ENCODE data around the gene C11orf54. TPM values are rescaled to one million over a fixed set of nuclear protein-coding genes. Genes with fewer than 3 reads are reported as not detected.

C11orf54 gene
- total RNA-seq, 8 experiments from 2014 or later = 15.6 to 30.3 (median 21.9) TPM

DNA sequence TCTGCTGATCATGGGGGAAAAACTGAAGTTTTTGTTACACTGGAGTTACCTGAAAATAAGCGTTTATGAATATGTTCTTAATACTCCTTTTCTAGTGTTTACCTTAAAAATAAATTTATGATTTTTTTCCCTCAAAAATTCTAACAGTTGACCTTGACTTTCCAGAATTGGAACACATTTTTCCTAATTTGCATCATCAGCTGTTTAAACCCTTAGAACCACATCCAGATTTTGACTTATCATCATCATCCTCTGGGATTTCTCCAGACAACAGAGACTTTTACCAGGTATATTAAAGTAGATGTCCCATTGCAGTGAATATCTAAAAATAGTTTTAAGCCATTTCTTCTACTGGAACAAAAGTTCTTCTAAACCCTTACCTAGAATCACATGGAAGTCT is 17.4 kb upstream of the C11orf54 start:
- 83 to 100% (median 100%) methylated on average over 1 of the region's 1 CpG for WGBS, 10 experiments
- Histone ChIP-seq H3K27ac (no peak overlapping the region), H3K4me3 (no peak overlapping the region), H3K4me1 (replicated peaks in 1 of 2) (no peaks in the 10 kb centered on the region)
- ATAC-seq (replicated peaks in 6 of 8) = no peak
- in situ Hi-C loops (cut with MboI; ENCODE audit: low pct_unique_long_range_greater_than_20kb in 2 of 9, low sequenced_read_pairs in 9 of 9, unreplicated experiment in 9 of 9) = no loop called here

DNA sequence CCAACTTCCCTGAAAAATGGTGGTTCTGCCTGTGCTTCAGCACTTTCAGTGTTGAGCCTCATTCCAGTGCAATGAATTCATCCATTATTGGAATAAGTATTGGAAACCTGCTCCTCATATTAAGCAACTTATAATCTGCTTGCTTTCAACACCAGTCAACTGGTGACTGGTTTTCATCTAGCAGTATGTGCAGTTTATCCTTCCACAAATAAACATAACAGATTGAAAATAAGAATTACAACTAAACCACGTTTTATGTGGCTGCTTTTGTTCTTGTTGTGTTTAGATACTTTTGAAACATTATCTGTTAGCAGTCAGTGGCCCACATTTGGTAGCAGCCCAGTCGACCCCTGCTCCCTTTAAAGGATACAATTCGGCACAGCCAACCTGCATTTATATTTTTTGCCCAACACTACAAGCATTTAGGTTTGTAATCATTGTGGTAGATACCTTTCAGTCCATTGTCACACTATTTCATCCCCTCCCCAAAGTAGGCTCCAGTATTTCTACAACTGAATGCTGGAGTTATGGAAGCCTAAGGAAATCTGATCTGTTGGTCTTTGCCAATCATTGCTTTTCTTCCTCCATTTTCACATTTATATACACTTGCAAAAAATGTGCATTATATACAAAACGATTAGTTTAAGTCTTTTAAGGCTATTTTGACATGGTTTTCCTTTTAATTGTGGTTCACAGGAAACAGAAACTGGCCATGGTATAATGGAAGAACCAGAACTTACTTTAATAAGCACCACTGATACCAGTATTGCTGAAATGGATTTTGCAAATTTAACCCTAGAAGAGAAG is 13.3 kb upstream of the C11orf54 start:
- no peak overlapping the region for H3K4me3 ChIP-seq
- peak in 3 of 8 experiments; percentile 5 to 19 (median 13) for ATAC-seq (replicated peaks in 6 of 8)
- no peak overlapping the region for H3K27ac ChIP-seq
- no peaks in the 10 kb centered on the region for H3K4me1 ChIP-seq (replicated peaks in 1 of 2)
- in situ Hi-C loops (cut with MboI; ENCODE audit: low pct_unique_long_range_greater_than_20kb in 2 of 9, low sequenced_read_pairs in 9 of 9, unreplicated experiment in 9 of 9) = no loop called here
- WGBS, 10 experiments = 0 to 93% (median 52%) methylated on average over 1 to 4 of the region's 4 CpGs

DNA sequence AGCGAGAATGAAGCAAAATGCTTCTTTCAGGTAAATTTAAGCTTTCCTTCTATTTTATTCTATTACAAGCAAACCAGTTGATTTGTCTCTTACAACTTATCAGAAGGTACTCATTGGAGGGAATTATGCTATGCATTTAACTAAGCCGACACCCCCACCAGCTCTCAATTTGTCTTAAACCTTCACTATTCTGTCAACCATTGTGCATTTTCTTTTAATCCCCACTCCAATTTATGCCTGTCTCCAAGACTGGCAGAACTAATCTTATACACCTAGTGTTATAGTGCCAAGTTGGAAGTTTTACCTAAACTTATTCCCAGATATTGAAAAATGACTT is 12.7 kb upstream of the C11orf54 start:
- peak in 1 of 8 experiments; percentile 13 for ATAC-seq (replicated peaks in 6 of 8)
- no peaks in the 10 kb centered on the region for H3K4me1 ChIP-seq (replicated peaks in 1 of 2)
- 71 to 100% (median 100%) methylated on average over 1 to 2 of the region's 2 CpGs; no CpG with 5 or more reads in 1 of the 10 experiments for WGBS, 10 experiments
- in situ Hi-C loops (cut with MboI; ENCODE audit: low pct_unique_long_range_greater_than_20kb in 2 of 9, low sequenced_read_pairs in 9 of 9, unreplicated experiment in 9 of 9) = no loop called here
- H3K27ac ChIP-seq = no peak overlapping the region
- no peak overlapping the region for H3K4me3 ChIP-seq

DNA sequence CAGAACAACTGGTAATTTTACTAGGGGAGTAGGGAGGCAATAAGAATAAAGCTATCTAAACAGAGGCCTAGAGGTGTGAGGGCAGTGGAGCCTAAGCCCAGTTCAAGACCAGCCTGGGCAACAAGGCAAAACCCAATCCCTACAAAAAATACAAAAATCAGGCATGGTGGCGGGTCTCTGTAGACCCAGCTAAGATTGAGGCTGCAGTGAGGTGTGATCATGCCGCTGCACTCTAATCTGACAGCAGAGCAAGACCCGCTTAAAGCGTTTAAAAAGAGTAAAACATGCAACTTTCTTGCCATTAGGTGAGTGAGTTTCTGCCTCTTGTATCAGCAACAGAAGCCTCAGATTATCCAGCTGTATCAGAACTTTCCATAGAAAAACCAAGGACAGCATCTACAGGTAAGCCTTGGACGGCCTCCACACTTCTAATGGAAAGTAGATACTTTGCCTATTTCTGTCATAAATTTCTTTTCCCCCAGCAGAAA is 12.3 kb upstream of the C11orf54 start:
- peak in 1 of 8 experiments; percentile 32 for ATAC-seq (replicated peaks in 6 of 8)
- H3K4me3 ChIP-seq = no peak overlapping the region
- WGBS, 10 experiments = 93 to 100% (median 100%) methylated on average over 1 to 5 of the region's 5 CpGs; no CpG with 5 or more reads in 2 of the 10 experiments
- in situ Hi-C loops (cut with MboI; ENCODE audit: low pct_unique_long_range_greater_than_20kb in 2 of 9, low sequenced_read_pairs in 9 of 9, unreplicated experiment in 9 of 9) = no loop called here
- no peak overlapping the region for H3K27ac ChIP-seq
- H3K4me1 ChIP-seq (replicated peaks in 1 of 2) = no peaks in the 10 kb centered on the region

DNA sequence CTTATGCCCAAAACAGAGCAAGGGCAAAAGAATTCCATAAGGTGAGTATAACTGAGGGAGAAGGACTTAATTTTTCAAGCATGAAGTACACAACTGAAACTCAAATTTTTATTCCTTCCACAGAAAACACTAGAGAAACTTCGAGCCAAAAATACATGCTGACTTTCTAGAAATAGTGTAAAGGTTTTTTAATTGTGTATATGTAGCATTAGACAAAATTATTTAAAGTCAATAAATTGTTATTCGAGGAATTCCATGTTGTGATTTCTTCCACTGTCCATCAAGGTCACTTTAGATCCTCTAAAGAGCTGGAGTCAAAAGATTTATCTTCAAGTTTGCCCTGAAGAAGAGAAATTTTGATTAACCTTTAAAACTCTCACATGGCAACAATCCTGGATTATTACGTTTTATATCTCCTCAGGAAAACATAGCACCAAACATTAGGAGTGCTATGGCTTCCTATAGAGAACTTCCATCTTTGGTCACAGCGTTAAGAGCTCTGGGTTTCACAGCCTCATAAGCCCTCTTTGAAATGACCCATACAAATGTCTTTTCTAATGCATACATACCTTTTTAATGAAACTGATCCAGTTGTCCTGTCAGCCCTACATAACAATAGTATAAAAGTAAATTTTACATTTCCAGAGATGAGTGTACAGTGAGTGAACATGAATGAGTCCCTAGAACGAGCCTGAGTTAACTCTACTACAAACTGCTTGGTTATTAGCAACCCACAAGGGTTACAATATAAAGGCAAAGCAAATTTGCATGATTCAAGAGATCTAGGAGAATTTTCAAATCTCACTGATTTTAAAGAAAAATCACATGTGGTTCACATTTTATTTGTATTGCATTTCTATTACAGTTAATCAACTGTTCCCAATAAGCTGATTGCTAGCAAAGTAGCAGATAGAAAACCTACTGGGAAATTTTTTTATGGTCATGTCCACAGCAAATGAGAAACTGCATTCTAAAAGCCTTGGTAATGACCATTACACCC is 11.1 kb upstream of the C11orf54 start:
- WGBS, 10 experiments = 81 to 100% (median 90%) methylated on average over 1 to 5 of the region's 5 CpGs
- ATAC-seq (replicated peaks in 6 of 8) = peak in 1 of 8 experiments; percentile 15
- in situ Hi-C loops (cut with MboI; ENCODE audit: low pct_unique_long_range_greater_than_20kb in 2 of 9, low sequenced_read_pairs in 9 of 9, unreplicated experiment in 9 of 9) = no loop called here
- H3K27ac ChIP-seq = no peak overlapping the region
- H3K4me3 ChIP-seq = no peak overlapping the region
- no peaks in the 10 kb centered on the region for H3K4me1 ChIP-seq (replicated peaks in 1 of 2)

DNA sequence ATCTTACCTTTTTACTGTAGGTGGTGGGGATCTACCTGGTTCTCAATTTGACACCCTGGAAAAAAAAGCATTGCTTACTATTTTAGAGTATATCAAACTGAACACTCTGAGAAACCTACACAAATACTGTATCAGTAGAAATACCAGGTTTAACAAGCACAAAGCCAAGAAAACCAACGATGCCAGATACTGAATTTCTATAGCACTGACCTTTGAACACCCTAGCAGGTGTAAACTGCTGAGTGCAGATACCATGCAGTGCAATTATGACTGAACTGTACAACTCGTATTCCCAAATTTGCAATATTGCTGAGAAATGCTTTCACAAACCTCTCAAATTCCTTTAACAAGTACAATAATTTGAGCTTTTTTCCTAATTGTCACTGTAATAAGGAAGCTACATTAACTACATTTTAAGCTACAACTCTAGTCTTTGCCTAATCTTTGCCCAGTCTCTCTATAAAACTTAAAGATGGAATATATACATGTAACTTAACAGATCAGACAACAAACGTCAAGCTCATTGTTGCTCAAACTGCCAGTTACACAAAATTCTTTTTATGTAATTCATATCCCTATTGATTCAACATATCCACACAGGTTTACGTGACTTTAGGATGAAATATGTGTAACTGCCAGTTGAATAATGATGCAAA is 9.1 kb upstream of the C11orf54 start:
- H3K4me3 ChIP-seq = no peak overlapping the region
- no peak overlapping the region for H3K27ac ChIP-seq
- H3K4me1 ChIP-seq (replicated peaks in 1 of 2) = peaks cover 0 to 4% of the 10 kb centered on the region in 2 donors
- in situ Hi-C loops (cut with MboI; ENCODE audit: low pct_unique_long_range_greater_than_20kb in 2 of 9, low sequenced_read_pairs in 9 of 9, unreplicated experiment in 9 of 9) = no loop called here
- no peak for ATAC-seq (replicated peaks in 6 of 8)
- WGBS, 10 experiments = 74 to 100% (median 91%) methylated on average over 1 to 4 of the region's 4 CpGs

DNA sequence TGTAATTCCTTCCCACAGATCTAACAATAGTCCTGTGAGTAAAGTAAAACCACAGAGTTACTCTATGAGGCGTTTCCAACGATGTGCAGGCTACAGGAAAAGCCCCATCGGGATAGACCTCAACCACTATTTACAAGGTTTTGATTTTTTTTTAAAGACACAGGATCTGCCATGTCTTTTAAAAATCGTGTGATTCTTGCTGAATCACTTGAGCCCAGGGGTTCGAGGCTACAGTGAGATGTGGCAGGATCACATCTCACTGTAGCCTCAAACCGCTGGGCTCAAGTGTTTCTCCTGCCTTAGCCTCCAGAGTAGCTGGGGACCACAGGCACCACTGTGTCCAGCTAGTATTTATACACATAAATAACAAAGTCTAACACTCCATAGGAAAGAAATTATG is 8.0 kb upstream of the C11orf54 start:
- in situ Hi-C loops (cut with MboI; ENCODE audit: low pct_unique_long_range_greater_than_20kb in 2 of 9, low sequenced_read_pairs in 9 of 9, unreplicated experiment in 9 of 9) = no loop called here
- WGBS, 10 experiments = 52 to 96% (median 85%) methylated on average over 1 to 6 of the region's 6 CpGs; no CpG with 5 or more reads in 3 of the 10 experiments
- H3K27ac ChIP-seq = no peak overlapping the region
- ATAC-seq (replicated peaks in 6 of 8) = no peak
- peaks cover 5 to 13% of the 10 kb centered on the region in 2 donors for H3K4me1 ChIP-seq (replicated peaks in 1 of 2)
- H3K4me3 ChIP-seq = no peak overlapping the region

DNA sequence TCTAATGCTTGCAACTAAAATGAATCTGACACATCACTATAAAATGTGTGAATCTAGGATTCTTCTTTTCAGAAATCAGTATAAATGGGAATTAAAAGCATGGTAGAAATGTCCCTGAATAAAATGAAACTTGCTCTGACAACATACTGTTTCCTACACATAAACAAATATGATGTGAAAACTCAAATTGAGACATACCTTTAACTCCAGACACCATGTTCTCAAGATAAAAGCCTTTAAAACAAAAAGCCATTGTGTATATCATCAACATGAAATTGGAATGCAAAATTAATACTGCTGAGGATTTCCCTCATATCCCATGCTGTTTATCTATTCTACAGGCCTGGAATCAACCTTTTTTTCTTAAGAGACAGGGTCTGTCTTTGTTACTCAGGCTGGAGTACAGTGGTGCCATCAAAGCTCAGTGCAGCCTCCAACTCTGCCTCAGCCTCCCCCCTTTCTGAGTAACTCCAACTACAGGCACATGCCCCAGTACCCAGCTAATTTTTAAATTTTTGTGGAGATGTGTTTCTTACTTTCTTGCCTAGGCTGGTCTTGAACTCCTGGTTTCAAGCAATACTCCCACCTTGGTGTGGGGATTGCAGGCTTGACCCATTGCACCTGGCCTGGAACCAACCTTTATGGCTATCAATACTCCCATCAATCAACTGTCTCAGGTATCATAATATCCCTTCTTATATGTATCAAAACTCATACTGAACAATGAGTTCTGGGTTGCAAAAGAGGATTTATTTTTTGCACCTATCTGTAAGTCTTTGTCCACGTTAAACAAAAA is 6.8 kb upstream of the C11orf54 start:
- H3K4me1 ChIP-seq (replicated peaks in 1 of 2) = peaks cover 6 to 25% of the 10 kb centered on the region in 2 donors
- 88 to 100% (median 100%) methylated on average over 1 of the region's 1 CpG; no CpG with 5 or more reads in 6 of the 10 experiments for WGBS, 10 experiments
- no peak overlapping the region for H3K4me3 ChIP-seq
- no peak overlapping the region for H3K27ac ChIP-seq
- ATAC-seq (replicated peaks in 6 of 8) = peak in 2 of 8 experiments; percentile 8 to 10
- in situ Hi-C loops (cut with MboI; ENCODE audit: low pct_unique_long_range_greater_than_20kb in 2 of 9, low sequenced_read_pairs in 9 of 9, unreplicated experiment in 9 of 9) = no loop called here

DNA sequence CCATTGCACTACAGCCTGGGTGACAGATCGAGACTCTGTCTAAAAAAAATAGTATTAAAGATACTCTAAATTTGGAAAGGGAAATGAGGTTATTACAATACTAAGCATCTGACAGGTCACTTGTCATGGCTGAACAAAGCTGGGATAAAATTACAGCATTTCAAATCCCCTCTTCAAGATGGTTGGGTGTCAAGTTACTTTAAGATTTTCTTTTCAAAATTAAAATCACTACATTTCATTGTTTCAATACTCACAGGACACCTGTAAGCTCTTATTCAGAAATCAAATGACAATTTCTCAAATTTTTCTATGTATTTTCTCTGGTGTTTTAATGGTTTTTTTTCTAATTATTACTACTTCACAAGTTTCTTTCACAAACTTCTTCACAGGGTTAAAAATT is 5.8 kb upstream of the C11orf54 start:
- peaks cover 6 to 29% of the 10 kb centered on the region in 2 donors for H3K4me1 ChIP-seq (replicated peaks in 1 of 2)

DNA sequence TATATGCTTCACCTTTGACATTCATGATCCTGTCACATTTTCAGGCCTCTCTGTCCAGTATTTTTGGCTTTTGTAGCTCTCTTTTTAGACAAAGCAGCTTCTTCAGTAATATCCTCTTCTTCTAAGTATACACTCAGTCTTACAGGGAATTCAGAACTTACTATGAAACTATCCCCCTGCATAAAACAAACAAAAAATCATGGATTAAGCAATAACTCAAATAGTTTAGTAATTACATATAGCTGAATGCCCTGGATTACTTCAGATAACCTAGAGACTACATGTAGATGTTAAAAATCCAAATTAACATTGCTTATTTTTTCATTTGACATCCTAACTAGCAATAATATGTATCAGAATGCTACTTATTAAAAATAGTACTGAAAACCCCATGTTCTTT is 5.3 kb upstream of the C11orf54 start:
- peaks cover 6 to 29% of the 10 kb centered on the region in 2 donors for H3K4me1 ChIP-seq (replicated peaks in 1 of 2)
- no peak for ATAC-seq (replicated peaks in 6 of 8)
- no peak overlapping the region for H3K4me3 ChIP-seq
- in situ Hi-C loops (cut with MboI; ENCODE audit: low pct_unique_long_range_greater_than_20kb in 2 of 9, low sequenced_read_pairs in 9 of 9, unreplicated experiment in 9 of 9) = no loop called here
- no peak overlapping the region for H3K27ac ChIP-seq

More for the DNA sequence above, 5.8 kb upstream of the C11orf54 start:
- Histone ChIP-seq H3K27ac (no peak overlapping the region), H3K4me3 (no peak overlapping the region)
- ATAC-seq (replicated peaks in 6 of 8) = no peak
- in situ Hi-C loops (cut with MboI; ENCODE audit: low pct_unique_long_range_greater_than_20kb in 2 of 9, low sequenced_read_pairs in 9 of 9, unreplicated experiment in 9 of 9) = no loop called here
- 80 to 100% (median 100%) methylated on average over 1 of the region's 1 CpG; no CpG with 5 or more reads in 4 of the 10 experiments for WGBS, 10 experiments

DNA sequence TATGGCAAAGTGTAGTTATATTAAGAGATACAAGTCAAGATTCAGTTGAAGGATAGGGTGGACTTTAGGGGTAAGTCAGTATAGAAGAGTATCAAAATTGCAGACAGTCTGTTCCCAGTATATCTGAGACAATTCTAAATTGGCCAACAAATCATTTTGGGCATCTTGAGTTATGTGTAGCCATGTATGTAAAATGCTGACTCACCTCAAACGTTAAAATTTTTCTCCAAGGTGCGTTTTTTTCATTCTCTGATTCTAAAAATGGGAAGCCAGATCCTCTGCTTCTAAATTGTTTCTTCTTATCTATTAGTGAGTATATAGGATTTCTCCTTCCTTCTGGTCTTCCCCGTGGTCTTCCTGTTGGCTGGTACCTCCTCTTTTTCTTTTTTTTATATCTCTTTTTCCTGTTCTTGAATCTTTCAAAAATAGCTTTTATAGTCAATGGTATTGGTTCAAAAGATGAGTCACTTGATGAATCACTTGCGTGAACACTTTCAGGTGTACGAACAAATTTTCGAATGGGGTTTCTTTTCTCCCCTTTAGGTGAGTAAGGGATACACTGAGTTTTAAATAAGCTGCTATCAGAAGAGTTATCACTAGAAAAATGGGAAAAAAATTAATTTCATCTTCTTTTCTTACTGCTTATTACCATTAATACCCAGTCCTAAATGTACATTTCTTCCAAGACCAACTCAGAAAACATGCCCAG is 3.4 kb upstream of the C11orf54 start:
- no peak for ATAC-seq (replicated peaks in 6 of 8)
- 19 to 69% (median 48%) methylated on average over 3 to 6 of the region's 6 CpGs for WGBS, 10 experiments
- Histone ChIP-seq H3K4me3 (peak overlapping the region in 3 of 5 donors; percentile 70 to 93 (median 83)), H3K4me1 (replicated peaks in 1 of 2) (peaks cover 13 to 33% of the 10 kb centered on the region in 2 donors), H3K27ac (no peak overlapping the region)
- in situ Hi-C loops (cut with MboI; ENCODE audit: low pct_unique_long_range_greater_than_20kb in 2 of 9, low sequenced_read_pairs in 9 of 9, unreplicated experiment in 9 of 9) = no loop called here
